ENCODE data around the gene KRT72.
"Not testable (repeated sequence)": the region's sequence is repeated elsewhere in the genome, so short reads cannot be mapped to it uniquely, and the experiment has no call there.

The KRT72 gene

DNA sequence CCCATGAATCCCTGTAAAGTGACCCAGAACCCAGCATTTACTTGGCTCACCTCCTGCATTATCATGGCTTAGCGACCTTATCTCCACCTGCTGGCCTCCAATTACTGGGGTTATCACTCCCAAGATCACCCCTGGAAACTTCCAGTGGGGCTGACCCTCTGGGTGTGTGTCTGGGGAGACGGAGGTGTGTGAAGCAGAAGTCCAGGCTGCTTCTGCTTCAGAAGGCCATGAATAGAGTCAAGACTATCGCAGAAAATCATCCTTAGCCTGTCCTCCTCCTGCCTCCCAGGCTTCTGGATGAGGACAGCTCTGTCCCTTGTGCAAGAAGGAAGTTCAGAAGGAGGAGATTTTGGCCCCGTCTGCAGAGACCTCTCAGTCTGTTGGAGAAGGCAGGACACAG lies 408 bp upstream of the KRT72 start:
- TF ChIP-seq, protein P1, sequence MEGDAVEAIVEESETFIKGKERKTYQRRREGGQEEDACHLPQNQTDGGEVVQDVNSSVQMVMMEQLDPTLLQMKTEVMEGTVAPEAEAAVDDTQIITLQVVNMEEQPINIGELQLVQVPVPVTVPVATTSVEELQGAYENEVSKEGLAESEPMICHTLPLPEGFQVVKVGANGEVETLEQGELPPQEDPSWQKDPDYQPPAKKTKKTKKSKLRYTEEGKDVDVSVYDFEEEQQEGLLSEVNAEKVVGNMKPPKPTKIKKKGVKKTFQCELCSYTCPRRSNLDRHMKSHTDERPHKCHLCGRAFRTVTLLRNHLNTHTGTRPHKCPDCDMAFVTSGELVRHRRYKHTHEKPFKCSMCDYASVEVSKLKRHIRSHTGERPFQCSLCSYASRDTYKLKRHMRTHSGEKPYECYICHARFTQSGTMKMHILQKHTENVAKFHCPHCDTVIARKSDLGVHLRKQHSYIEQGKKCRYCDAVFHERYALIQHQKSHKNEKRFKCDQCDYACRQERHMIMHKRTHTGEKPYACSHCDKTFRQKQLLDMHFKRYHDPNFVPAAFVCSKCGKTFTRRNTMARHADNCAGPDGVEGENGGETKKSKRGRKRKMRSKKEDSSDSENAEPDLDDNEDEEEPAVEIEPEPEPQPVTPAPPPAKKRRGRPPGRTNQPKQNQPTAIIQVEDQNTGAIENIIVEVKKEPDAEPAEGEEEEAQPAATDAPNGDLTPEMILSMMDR (conservative IDR thresholded peaks at IDR 0.05; ENCODE audit: low read length), result no peak
- DNase-seq (ENCODE audit: low read depth), result no peak
- H3K4me3 ChIP-seq (ENCODE audit: low read length), result no peak overlapping the region

DNA sequence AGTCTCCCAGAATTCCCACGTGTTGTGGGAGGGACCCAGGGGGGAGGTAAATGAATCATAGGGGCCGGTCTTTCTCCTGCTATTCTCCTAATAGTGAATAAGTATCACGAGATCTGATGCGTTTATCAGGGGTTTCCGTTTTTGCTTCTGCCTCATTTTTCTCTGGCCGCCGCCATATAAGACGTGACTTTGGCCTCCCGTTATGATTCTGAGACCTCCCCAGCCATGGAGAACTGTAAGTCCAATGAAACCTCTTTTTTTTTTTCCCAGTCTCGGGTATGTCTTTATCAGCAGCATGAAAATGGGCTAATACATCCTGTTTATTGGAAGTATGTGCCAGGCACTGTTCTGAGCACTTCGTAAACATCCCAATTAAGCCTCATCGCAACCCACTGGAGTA lies 788 bp downstream of the KRT72 start:
- H3K4me3 ChIP-seq (ENCODE audit: low read length), result no peak overlapping the region
- no peak for DNase-seq (ENCODE audit: low read depth)
- TF ChIP-seq, protein P1 (conservative IDR thresholded peaks at IDR 0.05; ENCODE audit: low read length), result no peak

DNA sequence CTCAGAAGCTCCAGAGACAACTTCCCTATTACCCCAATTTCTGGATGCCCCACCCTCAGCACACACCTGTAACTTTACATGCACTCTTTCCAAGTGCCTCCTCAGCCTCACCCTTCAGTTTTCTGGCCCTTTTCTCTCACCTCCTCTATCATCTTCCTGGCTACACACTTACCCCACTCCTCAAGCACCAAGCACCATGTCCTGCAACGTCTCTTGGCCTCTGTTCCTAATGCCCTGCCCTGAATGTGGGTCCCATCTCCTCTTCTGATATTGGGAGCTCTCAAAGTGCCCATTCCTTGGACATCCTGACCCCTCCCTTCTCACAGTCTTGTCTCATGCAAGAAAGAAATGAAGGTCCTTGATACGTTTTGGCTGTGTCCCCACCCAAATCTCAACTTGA lies 1.2 kb downstream of the KRT72 start:
- DNase-seq (ENCODE audit: low read depth), result no peak
- TF ChIP-seq, protein P1 (conservative IDR thresholded peaks at IDR 0.05; ENCODE audit: low read length), result no peak
- no peak overlapping the region for H3K4me3 ChIP-seq (ENCODE audit: low read length)

DNA sequence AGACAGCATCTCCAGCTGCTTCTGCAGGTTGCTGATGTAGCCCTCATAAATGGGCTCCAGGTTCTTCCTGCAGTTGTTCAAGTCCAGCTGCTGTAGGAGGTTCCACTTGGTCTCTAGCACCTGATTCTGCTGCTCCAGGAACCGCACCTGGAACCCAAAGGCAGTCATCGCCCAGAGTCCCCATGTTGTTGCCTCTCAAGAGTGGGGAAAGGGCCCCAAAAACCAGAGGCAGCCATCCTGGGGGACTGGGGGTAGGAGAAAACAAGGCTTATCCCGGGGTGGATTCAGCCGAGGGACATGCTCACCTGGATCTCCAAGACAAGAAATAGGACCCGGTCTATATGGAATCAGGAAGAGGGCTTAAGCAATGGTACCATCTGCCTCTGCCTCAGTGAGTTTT lies 2.3 kb downstream of the KRT72 start:
- H3K4me3 ChIP-seq (ENCODE audit: low read length), result no peak overlapping the region
- TF ChIP-seq, protein P1 (conservative IDR thresholded peaks at IDR 0.05; ENCODE audit: low read length), result no peak
- DNase-seq (ENCODE audit: low read depth), result no peak

DNA sequence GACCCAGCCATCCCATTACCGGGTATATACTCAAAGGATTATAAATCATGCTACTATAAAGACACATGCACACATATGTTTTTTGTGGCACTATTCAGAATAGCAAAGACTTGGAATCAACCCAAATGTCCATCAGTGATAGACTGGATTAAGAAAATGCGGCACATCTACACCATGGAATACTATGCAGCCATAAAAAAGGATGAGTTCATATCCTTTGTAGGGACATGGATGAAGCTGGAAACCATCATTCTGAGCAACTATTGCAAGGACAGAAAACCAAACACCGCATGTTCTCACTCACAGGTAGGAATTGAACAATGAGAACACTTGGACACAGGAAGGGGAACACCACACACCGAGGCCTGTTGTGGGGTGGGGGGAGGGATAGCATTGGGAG lies 7.0 kb downstream of the KRT72 start:
- H3K4me3 ChIP-seq (ENCODE audit: low read length); DNase-seq (ENCODE audit: low read depth): not testable (repeated sequence)

DNA sequence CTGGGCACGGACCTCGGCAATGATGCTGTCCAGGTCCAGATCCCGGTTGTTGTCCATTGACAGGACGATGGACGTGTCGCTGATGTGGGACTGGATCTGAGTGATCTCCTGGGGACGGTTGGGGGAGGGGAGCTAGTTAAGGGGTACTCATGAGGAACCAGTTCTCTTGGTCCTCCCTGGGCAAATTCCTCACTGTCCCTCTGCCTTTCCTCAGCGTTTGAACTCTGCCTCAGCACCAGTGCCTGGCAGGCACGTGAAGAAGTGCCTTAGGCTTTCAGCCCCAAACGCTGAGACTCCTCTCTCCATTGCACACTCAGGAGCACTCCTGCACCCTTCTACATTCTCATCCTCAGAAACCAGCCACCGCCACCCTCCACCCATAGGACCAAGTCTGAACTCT lies 9.7 kb downstream of the KRT72 start:
- no peak for DNase-seq (ENCODE audit: low read depth)
- TF ChIP-seq, protein P1 (conservative IDR thresholded peaks at IDR 0.05; ENCODE audit: low read length), result no peak
- no peak overlapping the region for H3K4me3 ChIP-seq (ENCODE audit: low read length)

DNA sequence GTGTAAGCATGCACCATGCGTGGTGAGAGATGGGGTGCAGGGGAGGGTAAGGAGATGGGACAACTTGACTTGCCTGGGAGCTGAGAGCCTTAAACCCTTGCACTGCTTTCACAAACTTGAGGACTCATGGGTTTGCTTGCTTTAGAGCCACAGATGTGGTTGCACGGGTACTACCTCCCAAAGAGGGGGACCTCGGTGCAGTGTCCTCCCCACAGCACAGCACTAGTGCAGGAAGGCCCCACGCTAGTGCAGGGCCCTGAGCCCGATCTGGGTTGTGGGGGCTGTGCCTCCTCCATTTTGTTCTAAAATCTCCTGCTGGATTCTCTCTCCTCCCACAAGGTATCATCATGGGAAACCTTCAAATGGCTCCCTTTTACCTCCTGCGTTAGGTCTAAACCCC lies 11.2 kb downstream of the KRT72 start:
- no peak overlapping the region for H3K4me3 ChIP-seq (ENCODE audit: low read length)
- TF ChIP-seq, protein P1 (conservative IDR thresholded peaks at IDR 0.05; ENCODE audit: low read length), result no peak
- no peak for DNase-seq (ENCODE audit: low read depth)

DNA sequence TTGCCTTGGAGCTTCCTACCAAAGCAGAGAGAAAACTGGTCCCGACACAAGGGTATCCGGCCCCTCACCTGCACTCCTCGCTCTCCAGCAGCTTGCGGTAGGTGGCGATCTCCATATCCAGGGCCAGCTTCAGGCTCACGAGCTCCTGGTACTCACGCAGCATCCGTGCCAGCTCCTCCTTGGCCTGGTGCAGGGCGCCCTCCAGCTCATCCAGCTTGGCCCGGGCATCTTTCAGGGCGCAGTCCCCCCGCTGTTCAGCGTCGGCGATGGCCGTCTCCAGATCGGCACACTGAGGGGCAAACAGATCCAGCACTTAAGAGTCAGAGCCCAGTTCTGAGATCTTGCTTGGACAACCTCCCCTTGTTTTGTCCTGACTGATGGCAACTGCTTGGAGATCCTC lies 13.7 kb downstream of the KRT72 start:
- no peak overlapping the region for H3K4me3 ChIP-seq (ENCODE audit: low read length)
- TF ChIP-seq, protein P1 (conservative IDR thresholded peaks at IDR 0.05; ENCODE audit: low read length), result no peak
- DNase-seq (ENCODE audit: low read depth), result no peak

Data from AG10803 (cell line).